ENCODE results near the gene MANEAL.

Gene MANEAL

DNA sequence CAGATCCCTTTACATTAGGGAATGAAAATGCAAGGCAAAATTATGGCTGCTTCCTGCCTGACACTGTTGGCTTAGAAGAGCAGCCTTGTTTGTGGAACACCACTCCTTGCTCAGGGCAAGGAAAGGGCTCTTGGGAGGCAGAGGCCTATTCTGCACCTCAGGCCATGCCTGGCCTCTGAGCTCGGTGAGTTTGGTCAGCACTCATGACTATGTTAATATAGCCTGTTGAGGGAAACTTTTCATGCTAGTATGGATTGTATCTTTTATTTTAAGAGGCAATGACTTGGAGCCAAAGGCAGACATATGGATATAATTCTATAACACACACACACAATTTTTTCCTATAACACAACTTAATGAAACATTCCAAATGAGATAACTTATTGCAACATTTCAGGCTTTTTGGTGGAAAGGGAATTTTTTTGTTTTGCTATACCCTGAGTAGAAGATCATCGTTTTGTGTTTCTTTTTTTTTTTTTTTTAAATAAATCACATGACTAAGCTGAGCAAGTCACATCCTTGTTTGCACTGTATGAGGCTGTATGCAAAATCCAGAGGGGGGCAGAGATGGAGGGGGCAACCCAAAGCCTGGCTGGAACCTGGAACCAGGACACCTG lies 20.0 kb downstream of the MANEAL start:
- Histone ChIP-seq H3K27ac (ENCODE audit: low read length) (no peak overlapping the region), H3K9me3 (ENCODE audit: control insufficient read depth in 1 of 2, low read length in 2 of 2) (no peaks in the 10 kb centered on the region), H3K4me3 (ENCODE audit: low read depth in 1 of 2, low read length in 2 of 2) (no peak overlapping the region), H3K27me3 (ENCODE audit: low read depth, low read length) (no peaks in the 10 kb centered on the region), H3K36me3 (ENCODE audit: control insufficient read depth in 1 of 2, insufficient read depth in 2 of 2, low read length in 2 of 2) (peaks cover 22 to 33% of the 10 kb centered on the region in 2 donors), H3K4me1 (ENCODE audit: control insufficient read depth in 1 of 2, insufficient read depth in 2 of 2, low read length in 2 of 2) (peaks cover 3 to 18% of the 10 kb centered on the region in 2 donors)

DNA sequence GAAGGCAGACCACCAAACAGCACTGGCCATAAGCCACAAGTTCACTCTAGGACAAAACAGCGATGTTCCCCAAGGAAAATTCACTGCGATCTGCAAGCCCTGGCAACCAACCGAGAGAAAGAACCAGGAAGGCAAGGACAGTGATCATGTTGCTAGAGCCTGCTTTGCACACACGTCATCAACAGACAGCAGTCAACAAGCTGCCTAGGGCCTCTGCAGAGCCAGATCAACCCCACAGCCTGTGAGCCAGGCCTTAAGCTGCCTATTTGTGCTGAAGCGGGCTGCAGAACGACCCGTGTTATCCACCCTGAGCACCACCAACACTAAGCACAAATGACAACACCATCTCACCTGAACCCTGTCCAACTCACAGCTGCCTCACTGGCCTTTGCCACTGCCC lies 20.6 kb downstream of the MANEAL start:
- H3K4me1 ChIP-seq (ENCODE audit: control insufficient read depth in 1 of 2, insufficient read depth in 2 of 2, low read length in 2 of 2), result peaks cover under 1 to 12% of the 10 kb centered on the region in 2 donors
- H3K9me3 ChIP-seq (ENCODE audit: control insufficient read depth in 1 of 2, low read length in 2 of 2), result no peaks in the 10 kb centered on the region
- no peak overlapping the region for H3K4me3 ChIP-seq (ENCODE audit: low read depth in 1 of 2, low read length in 2 of 2)
- no peak overlapping the region for H3K27ac ChIP-seq (ENCODE audit: low read length)
- no peaks in the 10 kb centered on the region for H3K27me3 ChIP-seq (ENCODE audit: low read depth, low read length)
- H3K36me3 ChIP-seq (ENCODE audit: control insufficient read depth in 1 of 2, insufficient read depth in 2 of 2, low read length in 2 of 2), result peaks cover 22 to 39% of the 10 kb centered on the region in 2 donors

DNA sequence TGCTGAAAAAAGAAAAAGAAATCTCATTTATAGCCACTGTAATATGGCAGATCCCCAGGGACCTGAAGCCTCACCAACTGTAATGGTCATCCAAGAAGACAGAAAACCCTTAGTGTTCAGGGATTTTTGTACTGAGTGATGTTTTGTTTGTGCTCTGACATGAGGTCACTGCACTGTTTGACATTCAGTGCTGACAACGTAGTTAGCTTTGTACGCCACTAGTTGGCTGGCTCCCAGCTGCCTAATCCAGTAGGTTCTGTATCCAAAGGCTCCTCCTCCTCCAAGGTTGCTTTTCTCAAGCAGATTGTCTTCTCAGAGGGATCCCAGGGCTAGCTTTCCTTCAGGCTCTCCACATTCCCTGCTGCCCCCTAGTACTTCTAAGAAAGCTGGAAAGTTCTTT lies 23.8 kb downstream of the MANEAL start:
- Histone ChIP-seq H3K9me3 (ENCODE audit: control insufficient read depth in 1 of 2, low read length in 2 of 2) (no peaks in the 10 kb centered on the region), H3K36me3 (ENCODE audit: control insufficient read depth in 1 of 2, insufficient read depth in 2 of 2, low read length in 2 of 2) (peaks cover 39 to 62% of the 10 kb centered on the region in 2 donors), H3K4me3 (ENCODE audit: low read depth in 1 of 2, low read length in 2 of 2) (no peak overlapping the region), H3K27ac (ENCODE audit: low read length) (no peak overlapping the region), H3K27me3 (ENCODE audit: low read depth, low read length) (no peaks in the 10 kb centered on the region), H3K4me1 (ENCODE audit: control insufficient read depth in 1 of 2, insufficient read depth in 2 of 2, low read length in 2 of 2) (no peaks in the 10 kb centered on the region)

DNA sequence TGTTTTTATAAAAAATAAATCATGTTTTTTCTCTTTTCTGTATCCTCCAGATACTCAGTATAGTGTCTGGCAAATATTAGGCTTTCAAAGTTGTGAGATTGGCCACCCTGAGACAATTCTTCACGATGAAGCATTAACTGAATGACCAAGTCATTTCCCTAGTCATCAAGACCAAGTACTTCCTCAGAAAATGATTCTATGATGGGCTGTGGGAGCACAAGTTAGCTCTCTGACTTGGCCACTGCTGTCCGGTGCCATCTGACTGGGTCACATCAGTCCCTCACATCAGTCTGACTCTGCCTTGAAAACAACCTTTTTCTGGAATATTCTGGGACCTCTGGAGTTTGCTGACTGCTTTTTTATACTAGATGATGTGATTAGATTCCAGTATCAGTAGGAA lies 27.8 kb downstream of the MANEAL start:
- Histone ChIP-seq H3K27ac (ENCODE audit: low read length) (no peak overlapping the region), H3K36me3 (ENCODE audit: control insufficient read depth in 1 of 2, insufficient read depth in 2 of 2, low read length in 2 of 2) (peaks cover 32 to 51% of the 10 kb centered on the region in 2 donors)

DNA sequence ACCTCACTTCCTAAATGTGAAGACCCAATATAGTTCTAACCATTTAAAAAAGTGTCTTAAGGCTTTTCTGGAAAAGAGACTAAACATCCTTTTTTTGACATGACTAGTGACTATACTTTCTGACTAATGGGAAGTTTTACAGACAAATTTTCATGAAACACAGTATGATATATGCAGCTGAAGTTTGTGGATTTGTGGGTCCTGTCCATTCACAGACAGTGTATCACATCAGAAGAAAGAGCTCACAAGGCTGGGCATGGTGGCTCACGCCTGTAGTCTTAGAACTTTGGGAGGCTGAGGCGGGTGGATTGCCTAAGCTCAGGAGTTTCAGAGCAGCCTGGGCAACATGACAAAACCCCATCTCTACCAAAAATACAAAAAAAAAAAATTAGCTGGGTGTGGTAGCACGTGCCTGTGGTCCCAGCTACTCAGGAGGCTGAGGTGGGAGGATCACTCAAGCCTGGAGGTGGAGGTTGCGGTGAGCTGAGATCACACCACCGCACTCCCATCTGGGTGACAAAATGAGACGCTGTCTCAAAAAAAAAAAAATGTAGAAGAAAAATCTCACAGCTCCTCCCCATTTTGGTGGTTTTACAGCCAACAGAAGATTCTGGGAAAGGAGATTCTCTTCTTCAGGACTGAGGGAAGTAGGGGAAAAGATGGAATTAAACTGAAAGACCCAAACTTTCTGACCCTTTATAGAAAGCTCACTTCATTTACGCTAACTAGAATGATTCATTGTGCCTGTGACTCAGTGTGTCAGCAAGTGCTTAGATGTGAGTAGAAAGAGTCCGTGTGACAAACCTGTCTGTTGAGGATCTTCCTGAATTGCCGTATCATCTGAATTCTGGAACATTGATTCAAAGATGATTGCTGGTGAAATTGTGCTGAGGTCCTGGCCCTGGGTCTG lies 29.5 kb downstream of the MANEAL start:
- Histone ChIP-seq H3K9me3 (ENCODE audit: control insufficient read depth in 1 of 2, low read length in 2 of 2) (no peaks in the 10 kb centered on the region), H3K4me1 (ENCODE audit: control insufficient read depth in 1 of 2, insufficient read depth in 2 of 2, low read length in 2 of 2) (no peaks in the 10 kb centered on the region), H3K27ac (ENCODE audit: low read length) (no peak overlapping the region), H3K27me3 (ENCODE audit: low read depth, low read length) (no peaks in the 10 kb centered on the region), H3K36me3 (ENCODE audit: control insufficient read depth in 1 of 2, insufficient read depth in 2 of 2, low read length in 2 of 2) (peaks cover 25 to 44% of the 10 kb centered on the region in 2 donors), H3K4me3 (ENCODE audit: low read depth in 1 of 2, low read length in 2 of 2) (no peak overlapping the region)

More for the DNA sequence above, 27.8 kb downstream of the MANEAL start:
- Histone ChIP-seq H3K4me1 (ENCODE audit: control insufficient read depth in 1 of 2, insufficient read depth in 2 of 2, low read length in 2 of 2) (no peaks in the 10 kb centered on the region), H3K9me3 (ENCODE audit: control insufficient read depth in 1 of 2, low read length in 2 of 2) (no peaks in the 10 kb centered on the region), H3K4me3 (ENCODE audit: low read depth in 1 of 2, low read length in 2 of 2) (no peak overlapping the region), H3K27me3 (ENCODE audit: low read depth, low read length) (no peaks in the 10 kb centered on the region)

DNA sequence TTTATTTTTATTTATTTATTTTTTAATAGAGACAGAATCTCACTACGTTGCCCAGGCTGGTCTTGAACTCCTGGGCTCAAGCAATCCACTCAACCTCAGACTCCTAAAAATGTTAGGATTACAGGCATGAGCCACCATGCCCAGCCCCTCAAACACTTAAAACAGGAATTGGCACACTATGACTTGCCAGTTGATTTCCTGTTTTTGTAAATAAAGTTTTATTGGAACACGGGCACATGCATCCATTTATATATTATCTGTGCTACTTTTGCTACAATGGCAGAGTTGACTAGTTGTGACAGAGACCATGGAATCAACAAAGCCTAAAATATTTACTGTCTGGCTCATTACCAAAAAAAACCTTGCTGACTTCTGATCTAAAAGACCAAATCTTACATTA lies 30.4 kb downstream of the MANEAL start:
- no peaks in the 10 kb centered on the region for H3K4me1 ChIP-seq (ENCODE audit: control insufficient read depth in 1 of 2, insufficient read depth in 2 of 2, low read length in 2 of 2)
- no peak overlapping the region for H3K27ac ChIP-seq (ENCODE audit: low read length)
- H3K36me3 ChIP-seq (ENCODE audit: control insufficient read depth in 1 of 2, insufficient read depth in 2 of 2, low read length in 2 of 2), result peaks cover 25 to 47% of the 10 kb centered on the region in 2 donors
- H3K27me3 ChIP-seq (ENCODE audit: low read depth, low read length), result no peaks in the 10 kb centered on the region
- H3K4me3 ChIP-seq (ENCODE audit: low read depth in 1 of 2, low read length in 2 of 2), result no peak overlapping the region
- no peaks in the 10 kb centered on the region for H3K9me3 ChIP-seq (ENCODE audit: control insufficient read depth in 1 of 2, low read length in 2 of 2)

DNA sequence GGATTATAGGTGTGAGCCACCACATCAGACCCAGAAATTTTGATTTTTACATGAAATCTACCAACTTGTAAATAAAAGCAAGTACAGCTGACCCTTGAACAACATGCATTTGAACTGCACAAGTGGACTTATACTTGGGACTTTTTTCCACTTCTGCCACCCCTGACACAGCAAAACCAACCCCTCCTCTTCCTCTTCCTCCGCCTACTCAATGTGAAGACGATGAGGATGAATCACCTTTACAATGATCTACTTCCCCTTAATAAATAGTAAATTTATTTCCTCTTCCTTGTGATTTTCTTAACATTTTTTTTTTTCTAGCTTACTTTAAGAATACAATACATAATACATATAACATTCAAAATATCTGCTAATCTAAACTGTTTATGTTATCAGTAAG lies 31.9 kb downstream of the MANEAL start:
- no peaks in the 10 kb centered on the region for H3K27me3 ChIP-seq (ENCODE audit: low read depth, low read length)
- H3K9me3 ChIP-seq (ENCODE audit: control insufficient read depth in 1 of 2, low read length in 2 of 2), result no peaks in the 10 kb centered on the region
- H3K4me1 ChIP-seq (ENCODE audit: control insufficient read depth in 1 of 2, insufficient read depth in 2 of 2, low read length in 2 of 2), result no peaks in the 10 kb centered on the region
- H3K4me3 ChIP-seq (ENCODE audit: low read depth in 1 of 2, low read length in 2 of 2), result no peak overlapping the region
- H3K36me3 ChIP-seq (ENCODE audit: control insufficient read depth in 1 of 2, insufficient read depth in 2 of 2, low read length in 2 of 2), result peaks cover 26 to 44% of the 10 kb centered on the region in 2 donors
- no peak overlapping the region for H3K27ac ChIP-seq (ENCODE audit: low read length)

DNA sequence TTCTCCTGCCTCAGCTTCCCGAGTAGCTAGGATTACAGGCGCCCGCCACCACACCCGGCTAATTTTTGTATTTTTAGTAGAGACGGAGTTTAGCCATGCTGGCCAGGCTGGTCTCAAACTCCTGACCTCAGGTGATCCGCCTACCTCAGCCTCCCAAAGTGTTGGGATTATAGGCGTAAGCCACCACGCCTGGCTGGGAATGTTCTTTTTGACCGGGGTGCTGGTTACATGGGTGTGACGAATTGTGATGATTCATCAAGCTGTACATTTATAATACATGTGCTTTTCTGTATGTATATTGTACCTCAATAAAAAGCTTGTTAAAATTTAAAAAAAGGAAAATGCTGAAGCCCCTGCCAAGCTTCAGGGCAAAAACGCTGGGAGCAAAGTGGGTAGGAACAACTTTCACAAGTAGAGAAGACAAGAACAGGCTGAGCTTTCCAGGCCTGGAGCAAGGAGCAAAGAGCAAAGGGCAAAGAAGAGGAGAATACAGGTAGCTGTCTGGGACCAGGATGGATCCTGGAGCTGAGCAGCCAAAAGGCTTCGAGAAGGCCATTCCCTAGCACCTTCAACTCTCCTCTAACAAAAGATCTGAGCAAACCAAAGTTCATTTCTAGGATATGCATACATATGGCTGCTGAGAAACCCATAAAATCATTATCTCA lies 34.9 kb downstream of the MANEAL start:
- H3K27ac ChIP-seq (ENCODE audit: low read length), result no peak overlapping the region
- H3K27me3 ChIP-seq (ENCODE audit: low read depth, low read length), result no peaks in the 10 kb centered on the region
- H3K9me3 ChIP-seq (ENCODE audit: control insufficient read depth in 1 of 2, low read length in 2 of 2), result no peaks in the 10 kb centered on the region
- H3K36me3 ChIP-seq (ENCODE audit: control insufficient read depth in 1 of 2, insufficient read depth in 2 of 2, low read length in 2 of 2), result peaks cover 23 to 45% of the 10 kb centered on the region in 2 donors
- no peaks in the 10 kb centered on the region for H3K4me1 ChIP-seq (ENCODE audit: control insufficient read depth in 1 of 2, insufficient read depth in 2 of 2, low read length in 2 of 2)
- H3K4me3 ChIP-seq (ENCODE audit: low read depth in 1 of 2, low read length in 2 of 2), result no peak overlapping the region

DNA sequence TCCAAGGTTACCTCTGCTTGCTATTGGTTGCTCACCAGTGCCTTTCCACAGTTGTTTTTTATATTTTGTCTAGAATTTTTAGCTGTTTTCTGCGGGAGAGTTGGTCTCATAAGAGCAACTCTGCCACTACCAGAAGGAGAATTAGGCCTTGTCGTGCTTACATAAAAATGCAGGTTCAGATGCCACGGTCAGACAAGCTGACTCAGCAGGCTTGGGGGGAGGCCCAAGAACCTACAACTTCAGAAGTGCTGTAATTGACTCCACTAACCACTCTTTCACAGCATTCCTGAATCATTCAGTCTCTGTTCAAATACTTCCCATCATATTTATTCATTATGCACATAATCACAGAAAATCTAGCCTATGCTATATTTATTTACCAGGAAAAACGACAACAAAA lies 37.5 kb downstream of the MANEAL start:
- Histone ChIP-seq H3K27ac (ENCODE audit: low read length) (no peak overlapping the region), H3K4me1 (ENCODE audit: control insufficient read depth in 1 of 2, insufficient read depth in 2 of 2, low read length in 2 of 2) (no peaks in the 10 kb centered on the region), H3K9me3 (ENCODE audit: control insufficient read depth in 1 of 2, low read length in 2 of 2) (no peaks in the 10 kb centered on the region), H3K4me3 (ENCODE audit: low read depth in 1 of 2, low read length in 2 of 2) (no peak overlapping the region), H3K36me3 (ENCODE audit: control insufficient read depth in 1 of 2, insufficient read depth in 2 of 2, low read length in 2 of 2) (peaks cover 36 to 65% of the 10 kb centered on the region in 2 donors), H3K27me3 (ENCODE audit: low read depth, low read length) (no peaks in the 10 kb centered on the region)

DNA sequence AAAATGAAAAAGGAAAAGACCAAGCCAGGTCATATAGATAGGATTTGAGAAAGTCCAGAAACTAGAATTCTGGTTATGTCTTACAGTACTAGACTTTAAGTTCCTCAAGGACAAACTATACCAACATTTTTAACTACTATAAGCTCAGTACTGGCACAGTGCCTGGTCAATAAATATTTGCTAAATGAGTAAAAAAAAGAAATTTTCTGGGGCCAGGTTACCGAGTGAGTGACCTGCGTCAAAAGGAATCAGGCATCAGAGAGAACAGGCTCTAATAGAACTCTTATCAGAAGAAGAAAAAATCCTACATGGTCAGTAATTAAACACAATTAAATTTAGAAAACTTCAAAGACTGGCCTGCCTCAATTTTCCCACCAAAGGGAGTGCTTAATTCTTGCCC lies 38.2 kb downstream of the MANEAL start:
- Histone ChIP-seq H3K36me3 (ENCODE audit: control insufficient read depth in 1 of 2, insufficient read depth in 2 of 2, low read length in 2 of 2) (peaks cover 40 to 69% of the 10 kb centered on the region in 2 donors), H3K27ac (ENCODE audit: low read length) (no peak overlapping the region), H3K4me1 (ENCODE audit: control insufficient read depth in 1 of 2, insufficient read depth in 2 of 2, low read length in 2 of 2) (no peaks in the 10 kb centered on the region), H3K27me3 (ENCODE audit: low read depth, low read length) (no peaks in the 10 kb centered on the region), H3K4me3 (ENCODE audit: low read depth in 1 of 2, low read length in 2 of 2) (no peak overlapping the region), H3K9me3 (ENCODE audit: control insufficient read depth in 1 of 2, low read length in 2 of 2) (no peaks in the 10 kb centered on the region)

DNA sequence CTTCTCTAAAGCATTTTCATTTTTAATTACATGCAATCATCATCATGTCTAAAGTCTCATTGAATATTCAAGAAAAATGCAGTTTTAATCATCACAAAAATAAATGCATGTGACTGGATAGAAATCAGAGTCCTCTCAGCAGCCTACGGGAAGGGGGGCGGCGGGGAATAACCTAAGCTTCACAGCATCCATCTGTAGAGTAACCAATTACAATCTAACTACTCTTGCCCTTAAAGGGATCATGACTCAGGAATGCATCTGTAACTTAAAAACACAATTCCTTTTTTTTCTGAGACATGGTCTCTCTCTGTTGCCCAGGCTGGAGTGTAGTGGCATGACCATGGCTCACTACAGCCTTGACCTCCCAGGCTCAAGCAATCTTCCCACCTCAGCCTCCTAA lies 43.1 kb downstream of the MANEAL start:
- Histone ChIP-seq H3K27me3 (ENCODE audit: low read depth, low read length) (no peaks in the 10 kb centered on the region), H3K36me3 (ENCODE audit: control insufficient read depth in 1 of 2, insufficient read depth in 2 of 2, low read length in 2 of 2) (peaks cover 54 to 78% of the 10 kb centered on the region in 2 donors), H3K27ac (ENCODE audit: low read length) (no peak overlapping the region), H3K4me3 (ENCODE audit: low read depth in 1 of 2, low read length in 2 of 2) (no peak overlapping the region), H3K4me1 (ENCODE audit: control insufficient read depth in 1 of 2, insufficient read depth in 2 of 2, low read length in 2 of 2) (no peaks in the 10 kb centered on the region), H3K9me3 (ENCODE audit: control insufficient read depth in 1 of 2, low read length in 2 of 2) (no peaks in the 10 kb centered on the region)
